K562 (cell line): ENCODE measurements around the gene WWOX. TPM values are rescaled to one million over a fixed set of nuclear protein-coding genes. Genes with fewer than 3 reads are reported as not detected.

Experiments
- ATAC-seq: fragments of 200-7000 bp; cut with Tn5 transposase; 3 replicates; pipeline ENCODE4 v1.9.1; 2020; ENCODE audit warnings: moderate library complexity
- BruUV-seq: library from RNA; stranded (reverse); fragments of 400-500 nt; replicated peaks from 2 replicates; lab custom pipeline; 2021; lab: Mats Ljungman, UMichigan
- CTCF ChIA-PET: fragments of 300-600 bp; formaldehyde crosslinking; extraction: SDS; loops from one replicate; lab custom pipeline; 2021; ENCODE audit warnings: low intra/inter-chr PET ratio; lab: Yijun Ruan, JAX
- POLR2A ChIA-PET: fragments of 300-600, 350-650 bp; sonication (Branson Sonifier 250); formaldehyde crosslinking; extraction: SDS; loops from one replicate; lab custom pipeline; 2021; ENCODE audit warnings: antibody characterized with exemption, inconsistent platforms; lab: Yijun Ruan, JAX
- DNase-seq, 4 experiments: peaks; one replicate each; pipeline versions ENCODE4 v3.0.0 to v3.0.0-alpha.2; 2011 to 2018; ENCODE audit warnings: low spot score in 3 of 4, mixed read lengths in 3 of 4; ENCODE audit errors: extremely low read depth in 1 of 4
- FAIRE-seq: peaks from 2 replicates; lab custom pipeline; 2011; peaks lifted over from hg19 to GRCh38; lab: Jason Lieb, UNC
- H2AFZ ChIP-seq: 2 replicates; pipeline ENCODE4 v1.6.0; 2011; ENCODE audit warnings: low read depth, low read length, control low read depth, inconsistent platforms
- H3K27ac ChIP-seq: fragments of 200-600 bp; 3 replicates; pipeline ENCODE4 v1.8.0; 2011; ENCODE audit warnings: low read depth, mild to moderate bottlenecking, control low read depth, inconsistent platforms, low read length, moderate library complexity, mixed read lengths; ENCODE audit errors: extremely low read depth
- H3K27me3 ChIP-seq, 2 experiments: fragments of 300-600 bp in 1 of 2; 2 replicates in 1 of 2; 3 replicates in 1 of 2; pipeline versions ENCODE4 v1.6.0 to v1.8.0; 2011; ENCODE audit warnings: inconsistent platforms in 2 of 2, low read length in 2 of 2, mild to moderate bottlenecking in 1 of 2, mixed read lengths in 1 of 2, moderate library complexity in 1 of 2; ENCODE audit not compliant: control insufficient read depth in 2 of 2, insufficient read depth in 2 of 2
- H3K36me3 ChIP-seq: fragments of 300-600 bp; 3 replicates; pipeline ENCODE4 v1.8.0; 2011; ENCODE audit warnings: mild to moderate bottlenecking, low read length, inconsistent platforms; ENCODE audit not compliant: control insufficient read depth, insufficient read depth
- H3K4me1 ChIP-seq, 2 experiments: fragments of 200-600 bp in 1 of 2; replicated peaks in 1 of 2; 2 replicates in 1 of 2; 3 replicates in 1 of 2; pipeline versions ENCODE4 v1.5.1 to v1.8.0; 2011; ENCODE audit warnings: inconsistent platforms in 2 of 2, low read length in 2 of 2, mild to moderate bottlenecking in 1 of 2, mixed read lengths in 1 of 2, moderate library complexity in 1 of 2; ENCODE audit not compliant: control insufficient read depth in 2 of 2, insufficient read depth in 2 of 2
- H3K4me2 ChIP-seq: 2 replicates; pipeline ENCODE4 v1.6.1; 2011; ENCODE audit warnings: low read length, control low read depth, inconsistent platforms, mixed read lengths; ENCODE audit not compliant: insufficient read depth
- H3K4me3 ChIP-seq: fragments of 200-600 bp; sonication (generic), shearing (Covaris generic); 2 replicates; pipeline ENCODE4 v1.5.1; 2016; ENCODE audit warnings: control low read depth, inconsistent platforms
- H3K79me2 ChIP-seq: fragments of 200-600 bp; 3 replicates; pipeline ENCODE4 v1.8.0; 2011; ENCODE audit warnings: low read length, inconsistent platforms; ENCODE audit not compliant: control insufficient read depth, insufficient read depth
- H3K9ac ChIP-seq, 2 experiments: 2 replicates each; pipeline versions ENCODE4 v1.6.0 to v1.6.1; 2011; ENCODE audit warnings: low read depth in 2 of 2, low read length in 2 of 2, control low read depth in 1 of 2, inconsistent platforms in 1 of 2, mild to moderate bottlenecking in 1 of 2, mixed read lengths in 1 of 2; ENCODE audit not compliant: insufficient read depth in 1 of 2
- H3K9me1 ChIP-seq: one replicate; pipeline ENCODE4 v1.6.0; 2011; ENCODE audit warnings: inconsistent platforms, mild to moderate bottlenecking, low read length, moderate library complexity; ENCODE audit not compliant: control insufficient read depth, insufficient read depth
- H3K9me3 ChIP-seq: replicated peaks from 2 replicates; pipeline ENCODE4 v1.5.1; 2011; ENCODE audit warnings: low read depth, low read length, inconsistent platforms; ENCODE audit not compliant: control insufficient read depth, insufficient read depth
- H4K20me1 ChIP-seq: replicated peaks from 2 replicates; pipeline ENCODE4 v1.6.1; 2011; ENCODE audit warnings: low read length, inconsistent platforms, mixed read lengths; ENCODE audit not compliant: control insufficient read depth, insufficient read depth
- PCBP1 ChIP-seq: fragments of 200-400 bp; formaldehyde crosslinking; IDR thresholded peaks from 2 replicates; pipeline ENCODE4 v1.6.1; 2018; ENCODE audit warnings: mild to moderate bottlenecking, low read depth, low read length; ENCODE audit not compliant: poor library complexity, severe bottlenecking
- POLR3G ChIP-seq: IDR thresholded peaks from 2 replicates; pipeline ENCODE4 v1.6.1; 2011; ENCODE audit not compliant: insufficient read length, insufficient replicate concordance; ENCODE audit errors: extremely low read depth
- SMC3 ChIP-seq: conservative IDR thresholded peaks from 2 replicates; pipeline ENCODE4 v1.6.1; 2011; ENCODE audit warnings: low read depth, low read length, improper control_type of control experiment; ENCODE audit not compliant: insufficient read depth
- TAF1 ChIP-seq: IDR thresholded peaks from 2 replicates; pipeline ENCODE4 v1.6.1; 2011; ENCODE audit warnings: mild to moderate bottlenecking, low read length, moderate library complexity; ENCODE audit not compliant: insufficient read depth, control insufficient read depth, severe bottlenecking; ENCODE audit errors: extremely low read depth
- TCFL5 ChIP-seq: fragments of 250-450 bp; sonication (Bioruptor Pico); conservative IDR thresholded peaks from 2 replicates; pipeline ENCODE4 v1.6.1; 2021; ENCODE audit warnings: mild to moderate bottlenecking, moderate library complexity, matching md5 sums
- ZFP36 ChIP-seq: fragments of 150-350 bp; IDR thresholded peaks from 2 replicates; pipeline ENCODE4 v1.6.1; 2018; ENCODE audit warnings: low read length, low read depth; ENCODE audit not compliant: partially characterized antibody
- ZNF347 ChIP-seq: fragments of 450-650 bp; formaldehyde crosslinking; IDR thresholded peaks from 2 replicates; pipeline ENCODE4 v1.4.0; 2020; ENCODE audit warnings: low read depth, mild to moderate bottlenecking, moderate library complexity
- ZNF707 ChIP-seq: fragments of 250-450 bp; sonication (Bioruptor Pico); conservative IDR thresholded peaks from 2 replicates; pipeline ENCODE4 v1.8.0; 2022; ENCODE audit warnings: inconsistent platforms, mild to moderate bottlenecking, moderate library complexity
- WGBS: fragments of 100-300 bp; shearing (Covaris generic); methylation state at CpG from one replicate; pipeline ENCODE4 v1.1.6; 2016; ENCODE audit warnings: low coverage, mixed read lengths; ENCODE audit not compliant: insufficient coverage; ENCODE audit errors: missing lambda C conversion rate; 5-methylcytosine and 5-hydroxymethylcytosine counted together
- in situ Hi-C: fragments of 300-500 bp; cut with MboI; formaldehyde crosslinking; loops from 4 replicates; pipeline ENCODE4 v1.15.0; 2018; ENCODE audit warnings: inconsistent platforms, mixed read lengths
- intact Hi-C: fragments of 100-400 bp; cut with micrococcal nuclease; formaldehyde crosslinking; loops from 2 replicates; pipeline ENCODE4 v1.14.2; 2022
- polyA plus RNA-seq, 8 experiments: library from polyadenylated mRNA; depleted of rRNA in 4 of 8; stranded (reverse) in 5 of 8; unstranded in 3 of 8; fragments of >200 nt; fragmentation: Nextera tagmentation in 2 of 8; fragmentation: Illumina TruSeq in 1 of 8; extraction: Ambion mirVana in 2 of 8; extraction: Trizol in 1 of 8; gene quantifications; 2 replicates each; pipeline versions ENCODE4 v1.2.1 to v1.2.3, GENCODE V29; 2011 to 2014; ENCODE audit warnings: inconsistent platforms in 1 of 8, missing spikeins in 1 of 8
- total RNA-seq, 7 experiments: library from RNA; depleted of rRNA in 6 of 7; stranded (reverse); fragments of >200 nt in 6 of 7; fragmentation: Illumina TruSeq in 2 of 7; extraction: Trizol in 2 of 7; gene quantifications; 2 replicates each; pipeline versions ENCODE4 v1.2.1 to v1.2.3, GENCODE V29; 2011 to 2021; ENCODE audit warnings: low replicate concordance in 1 of 7

The WWOX gene
- total and polyA plus RNA-seq, 9 of the 15 experiments (the other 6 are each of a cell fraction or from before 2014, with no cell fraction given) = 1.6 to 22.7 (median 8.1) TPM

DNA sequence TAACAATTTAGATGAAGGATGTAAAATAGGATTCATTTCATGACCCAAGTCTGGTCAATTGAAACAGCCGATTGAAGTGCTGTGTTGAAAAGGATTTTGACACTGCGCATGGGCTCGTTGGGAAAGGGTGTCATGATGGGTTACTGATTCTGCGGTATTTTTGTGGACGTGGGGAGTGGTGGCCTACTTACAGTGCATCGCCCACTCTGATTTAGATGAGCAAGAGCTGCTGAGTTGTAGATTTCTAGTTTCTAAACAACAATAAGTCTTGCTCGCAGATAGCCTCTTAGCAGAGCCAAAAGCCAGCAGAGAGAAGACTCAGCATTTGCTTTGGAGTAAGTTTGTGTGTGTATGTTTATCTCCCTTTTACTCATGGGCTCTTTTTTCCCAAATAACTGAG, 770.0 kb downstream of the WWOX start:
- in situ Hi-C loops (no loop called here), intact Hi-C loops (no loop called here)
- DNase-seq (no peak), FAIRE-seq (no peak), ATAC-seq (no peak)
- no peak overlapping the region for H3K4me2 ChIP-seq
- no peak overlapping the region for H3K9ac ChIP-seq
- H4K20me1 ChIP-seq = no peaks in the 10 kb centered on the region
- no TSS peak for BruUV-seq
- H3K27ac ChIP-seq = no peak overlapping the region
- H3K27me3 ChIP-seq = peaks cover 3 to 4% of the 10 kb centered on the region in 2 experiments; a peak in 3 of 5 replicates
- ChIA-PET CTCF (no interaction called here), POLR2A (no interaction called here)
- no peak overlapping the region for H3K4me3 ChIP-seq
- H3K79me2 ChIP-seq = no peaks in the 10 kb centered on the region
- TF ChIP-seq TAF1 (no peak), POLR3G (no peak), ZNF707 (no peak), SMC3 (no peak), ZFP36 (no peak), ZNF347 (CRISPR knock-in tag) (no peak), PCBP1 (no peak), TCFL5 (no peak)
- H3K9me3 ChIP-seq = no peaks in the 10 kb centered on the region
- H2AFZ ChIP-seq = no peak overlapping the region
- H3K9me1 ChIP-seq = no peaks in the 10 kb centered on the region
- 4% methylated on average over 7 of the region's 7 CpGs for WGBS
- H3K4me1 ChIP-seq = no peaks in the 10 kb centered on the region
- no peaks in the 10 kb centered on the region for H3K36me3 ChIP-seq
